Measurements from ENCODE around the gene EIF6.
"Not testable (repeated sequence)": the region's sequence is repeated elsewhere in the genome, so short reads cannot be mapped to it uniquely, and the experiment has no call there.

EIF6 gene

DNA sequence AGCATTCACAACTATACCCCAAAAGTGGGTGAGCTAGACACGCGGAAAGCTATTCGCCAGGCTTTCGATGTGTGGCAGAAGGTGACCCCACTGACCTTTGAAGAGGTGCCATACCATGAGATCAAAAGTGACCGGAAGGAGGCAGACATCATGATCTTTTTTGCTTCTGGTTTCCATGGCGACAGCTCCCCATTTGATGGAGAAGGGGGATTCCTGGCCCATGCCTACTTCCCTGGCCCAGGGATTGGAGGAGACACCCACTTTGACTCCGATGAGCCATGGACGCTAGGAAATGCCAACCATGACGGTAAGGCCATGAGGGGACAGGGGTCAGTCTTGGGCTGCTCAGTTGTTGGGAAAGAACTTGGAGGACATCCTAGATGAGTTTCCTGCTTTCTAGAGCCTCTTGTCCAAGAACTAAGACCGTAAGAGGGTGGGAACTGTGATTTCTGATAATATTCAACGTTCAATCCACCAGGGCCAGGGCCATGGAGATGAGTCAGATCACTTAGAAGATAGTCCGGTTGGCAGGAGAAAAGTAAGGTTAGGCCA lies 30.0 kb downstream of the EIF6 start:
- no peak for DNase-seq

DNA sequence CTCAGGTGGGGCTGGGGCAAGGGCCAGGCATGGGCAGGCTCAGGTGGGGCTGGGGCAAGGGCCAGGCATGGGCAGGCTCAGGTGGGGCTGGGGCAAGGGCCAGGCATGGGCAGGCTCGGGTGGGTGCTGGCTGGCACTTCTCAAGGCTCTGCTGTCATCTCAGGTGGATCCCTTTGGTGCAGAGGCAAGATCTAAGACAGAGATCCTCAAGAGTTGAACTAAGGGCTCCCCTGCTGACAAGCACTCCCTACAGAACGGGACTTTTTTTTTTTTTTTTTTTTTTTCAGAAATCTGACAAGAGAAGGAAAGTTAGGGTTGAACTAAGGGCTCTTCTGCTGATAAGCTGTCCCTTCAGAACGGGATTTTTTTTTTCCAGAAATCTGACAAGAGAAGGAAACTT lies 31.6 kb downstream of the EIF6 start:
- DNase-seq, result no peak

DNA sequence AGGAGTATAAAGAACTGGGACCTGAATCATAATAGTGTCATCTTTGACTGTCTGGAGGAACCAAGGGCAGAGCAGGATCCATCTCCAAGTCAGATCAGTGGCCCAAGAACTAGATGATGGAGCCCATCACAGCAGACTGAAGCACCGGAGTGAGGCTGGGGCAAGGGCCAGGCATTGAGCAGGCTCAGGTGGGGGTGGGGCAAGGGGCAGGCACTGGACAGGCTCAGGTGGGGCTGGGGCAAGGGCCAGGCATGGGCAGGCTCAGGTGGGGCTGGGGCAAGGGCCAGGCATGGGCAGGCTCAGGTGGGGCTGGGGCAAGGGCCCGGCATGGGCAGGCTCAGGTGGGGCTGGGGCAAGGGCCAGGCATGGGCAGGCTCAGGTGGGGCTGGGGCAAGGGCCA lies 32.0 kb downstream of the EIF6 start:
- not testable (repeated sequence) for DNase-seq

DNA sequence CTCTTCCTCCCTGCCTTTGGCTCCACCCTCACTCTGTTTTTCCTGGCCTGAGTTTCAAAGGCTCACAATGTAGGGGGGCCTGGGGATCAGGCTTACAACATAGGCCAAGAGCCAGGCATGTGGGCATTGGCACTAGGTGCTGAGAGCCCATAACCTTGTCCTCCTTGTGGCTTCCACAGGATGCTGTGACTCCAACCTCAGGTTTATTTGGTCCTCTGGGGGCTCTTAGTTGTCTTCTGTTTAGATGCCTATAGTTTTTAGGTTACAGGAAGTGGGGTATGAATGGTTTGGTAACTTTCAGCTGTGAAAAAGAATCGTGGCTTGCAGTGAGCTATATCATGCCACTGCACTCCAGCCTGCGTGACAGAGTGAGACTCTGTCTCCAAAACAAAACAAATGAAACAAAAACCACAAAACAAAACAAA lies 32.5 kb downstream of the EIF6 start:
- DNase-seq, result no peak

DNA sequence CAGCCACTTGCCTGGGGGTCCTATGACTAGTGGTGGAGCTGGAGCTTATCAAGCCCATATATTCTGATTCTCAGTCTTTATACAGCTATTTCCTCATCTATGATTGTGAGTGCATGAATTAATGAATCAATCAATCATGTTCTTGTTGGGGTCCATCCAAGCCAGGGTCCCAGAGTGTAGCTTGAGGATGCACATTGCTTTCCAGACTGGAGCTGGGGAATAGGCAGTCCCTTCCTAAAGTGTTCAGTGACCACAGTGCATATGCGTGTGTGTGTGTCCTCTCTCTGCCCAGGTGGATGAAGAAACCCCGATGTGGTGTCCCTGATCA lies 33.0 kb downstream of the EIF6 start:
- no peak for DNase-seq

DNA sequence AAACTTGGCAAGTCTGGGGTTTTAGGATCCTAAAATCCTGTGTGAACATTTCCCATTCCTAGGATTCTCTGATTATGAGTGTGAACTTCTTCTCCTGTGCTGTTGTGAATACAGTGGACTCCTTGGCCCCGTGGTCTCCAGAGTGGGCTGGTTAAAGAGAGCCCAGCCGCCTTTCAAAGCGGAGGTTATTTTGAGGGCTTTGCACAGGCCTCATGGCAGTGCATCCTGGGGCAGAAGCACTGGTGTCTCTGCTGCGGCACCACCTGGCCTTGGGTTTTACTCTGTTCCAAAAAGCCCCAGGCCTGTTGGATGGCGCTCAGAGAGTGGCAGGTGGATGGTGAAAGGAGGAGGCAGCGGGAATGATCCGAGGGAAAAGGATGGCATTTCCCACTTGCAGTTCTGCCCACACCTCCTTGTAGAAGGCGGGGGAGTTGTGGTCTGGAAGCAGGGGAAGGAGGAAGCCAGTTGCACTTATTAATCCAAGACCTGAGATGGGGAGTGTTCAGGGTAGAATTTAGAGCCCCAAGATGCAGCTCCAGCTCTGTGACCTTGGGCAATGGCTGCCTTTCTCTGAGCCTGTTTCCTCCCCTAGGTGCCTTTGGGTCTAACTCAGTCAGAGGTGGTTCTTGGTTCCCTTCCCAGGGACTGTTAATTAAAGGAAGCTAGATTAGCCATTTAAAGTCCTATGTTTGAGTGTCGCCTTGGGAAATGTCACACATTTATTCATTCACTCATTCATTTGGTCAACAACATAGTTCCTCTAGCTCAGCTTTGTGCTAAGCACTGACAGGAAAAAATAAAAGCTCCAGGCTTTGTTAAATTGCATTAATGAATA lies 35.7 kb downstream of the EIF6 start:
- DNase-seq, result no peak

DNA sequence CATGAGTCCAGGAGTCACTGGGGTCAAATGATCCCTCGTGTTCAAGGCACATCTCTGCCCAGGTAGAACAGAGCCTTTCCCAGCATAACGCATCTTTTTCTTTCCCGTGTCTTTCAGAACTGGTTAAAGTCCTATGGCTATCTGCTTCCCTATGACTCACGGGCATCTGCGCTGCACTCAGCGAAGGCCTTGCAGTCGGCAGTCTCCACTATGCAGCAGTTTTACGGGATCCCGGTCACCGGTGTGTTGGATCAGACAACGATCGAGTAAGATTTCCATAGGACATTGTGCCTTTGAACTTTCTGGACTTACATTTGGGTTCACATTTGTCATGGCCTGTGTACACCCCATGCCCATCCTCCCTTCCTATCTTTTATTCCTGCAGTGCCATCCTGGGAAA lies 37.8 kb downstream of the EIF6 start:
- no peak for DNase-seq

DNA sequence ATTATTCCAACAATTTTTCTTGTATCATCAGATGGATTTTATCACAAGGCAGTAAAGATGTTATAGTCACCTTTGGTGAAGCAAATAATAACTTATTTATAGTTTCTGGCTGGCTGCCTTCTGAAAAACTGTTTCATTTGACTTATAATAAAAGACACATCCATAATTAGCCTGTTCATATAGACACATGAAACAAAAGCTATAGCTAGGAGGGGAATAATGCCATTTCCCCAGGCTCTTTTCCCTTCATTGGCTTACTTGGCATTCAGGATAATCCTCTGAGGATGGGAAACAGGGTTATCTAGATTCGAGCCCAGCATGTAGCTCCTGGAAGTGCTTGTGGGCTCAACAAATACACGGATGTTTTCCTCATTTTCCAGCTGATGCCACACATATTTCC lies 40.6 kb downstream of the EIF6 start:
- no peak for DNase-seq

DNA sequence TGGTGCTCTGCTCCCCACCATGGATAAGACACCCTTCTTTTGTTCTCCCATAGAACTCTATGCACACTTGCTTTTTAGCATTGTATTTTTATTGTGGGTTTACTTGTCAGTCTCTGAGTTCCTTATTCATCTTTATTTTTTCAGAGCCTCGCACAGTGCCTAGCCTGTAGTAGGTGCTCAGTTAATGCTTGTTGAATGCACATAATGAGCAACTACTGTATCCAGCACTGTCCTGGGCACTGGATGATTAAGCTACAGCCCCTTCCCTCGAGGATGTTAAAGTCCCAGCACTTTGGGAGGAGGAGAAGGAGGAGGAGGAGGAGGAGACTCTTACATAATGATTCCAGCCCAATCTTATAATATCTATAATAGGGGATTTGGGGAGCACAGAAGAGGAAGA lies 41.3 kb downstream of the EIF6 start:
- no peak for DNase-seq

DNA sequence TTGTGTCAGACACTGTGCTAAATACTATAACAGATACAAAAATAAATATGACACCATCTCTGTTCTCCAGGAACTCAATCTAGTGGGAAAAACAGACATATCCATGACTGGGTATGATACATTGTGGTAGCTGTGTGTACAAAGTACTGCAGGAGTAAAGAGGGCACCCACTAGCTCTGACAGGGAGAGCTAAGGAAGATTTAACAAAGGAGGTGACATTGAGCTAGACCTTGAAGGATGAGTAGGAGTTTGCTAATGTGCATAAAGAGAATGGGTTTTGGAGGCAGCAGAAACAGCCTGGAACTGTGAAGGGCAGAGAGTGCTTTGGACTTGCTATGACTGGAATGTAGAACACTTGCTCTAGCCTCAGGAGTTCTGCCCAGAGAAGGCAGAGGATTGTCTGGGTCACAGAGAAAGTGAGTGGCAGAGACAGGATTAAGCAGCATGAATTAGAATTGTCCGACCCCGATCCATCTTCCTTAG lies 43.7 kb downstream of the EIF6 start:
- DNase-seq, result no peak

DNA sequence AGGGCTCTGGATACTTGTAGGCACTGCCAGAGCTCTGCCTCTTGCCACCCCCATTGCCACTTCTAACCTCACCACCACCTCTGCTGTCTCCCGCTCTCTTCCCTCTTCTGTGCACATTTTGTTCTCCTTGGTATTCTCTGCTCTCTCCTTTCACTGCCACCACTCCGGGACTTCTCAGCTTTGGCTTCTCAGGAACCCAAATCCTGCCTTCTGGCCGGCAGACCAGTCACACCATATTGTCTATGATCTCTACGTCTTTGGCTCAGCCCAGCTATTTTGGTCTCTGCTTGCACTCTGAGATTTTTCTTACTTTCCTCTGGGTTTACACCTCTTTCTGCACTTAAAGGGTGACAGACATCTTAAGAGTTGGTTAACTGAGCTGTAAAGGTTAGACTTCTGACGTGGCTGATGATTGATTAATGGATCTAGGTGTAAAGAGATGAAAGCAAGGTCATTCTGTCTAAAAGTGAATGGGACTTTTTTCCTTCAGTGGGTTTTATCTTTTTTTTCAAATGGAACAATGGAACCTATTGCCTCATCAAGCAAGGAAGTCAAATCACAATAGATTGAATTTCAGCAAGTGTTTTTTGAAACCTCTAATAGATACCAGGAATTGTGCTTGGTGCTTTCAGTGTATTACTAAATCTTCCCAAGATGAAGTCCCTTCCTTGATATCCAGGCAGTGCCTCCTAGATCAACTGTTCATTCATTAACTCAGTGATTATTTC lies 44.3 kb downstream of the EIF6 start:
- DNase-seq, result no peak

DNA sequence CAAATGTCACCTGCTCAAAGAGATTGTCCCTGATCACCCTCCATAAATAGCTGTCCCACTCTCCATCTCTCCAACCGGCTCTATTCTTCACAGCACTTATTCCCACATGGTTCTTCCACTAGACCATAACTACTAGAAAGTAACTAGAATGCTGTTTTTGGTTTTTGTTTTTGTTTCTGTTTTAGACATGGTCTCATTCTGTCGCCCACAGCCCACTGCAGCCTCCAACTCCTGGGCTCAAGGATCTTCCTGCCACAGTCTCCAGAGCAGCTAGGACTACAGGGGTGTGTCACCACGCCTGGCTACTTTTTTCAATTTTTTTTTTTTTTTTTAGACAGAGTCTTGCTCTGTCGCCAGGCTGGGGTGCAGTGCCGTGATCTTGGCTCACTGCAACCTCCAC lies 45.8 kb downstream of the EIF6 start:
- no peak for DNase-seq

DNA sequence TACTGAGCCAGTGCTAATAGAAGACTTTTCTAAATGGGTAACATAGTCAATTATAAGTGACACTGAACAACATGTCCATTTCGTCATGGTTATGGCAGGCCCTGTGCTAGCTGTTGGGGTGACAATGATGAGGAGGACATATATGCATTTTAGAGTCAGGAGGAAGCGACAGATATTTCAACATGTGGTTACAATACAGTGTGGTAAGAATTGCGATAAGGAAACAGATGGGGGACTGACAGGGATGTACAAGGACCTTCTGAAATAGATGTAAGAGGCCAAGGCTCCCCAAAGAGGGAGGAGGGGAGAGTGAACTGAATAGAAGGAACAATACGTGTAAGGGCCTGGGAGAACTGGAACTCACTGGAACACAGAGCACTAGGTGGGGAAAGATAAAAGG lies 46.4 kb downstream of the EIF6 start:
- DNase-seq, result no peak

DNA sequence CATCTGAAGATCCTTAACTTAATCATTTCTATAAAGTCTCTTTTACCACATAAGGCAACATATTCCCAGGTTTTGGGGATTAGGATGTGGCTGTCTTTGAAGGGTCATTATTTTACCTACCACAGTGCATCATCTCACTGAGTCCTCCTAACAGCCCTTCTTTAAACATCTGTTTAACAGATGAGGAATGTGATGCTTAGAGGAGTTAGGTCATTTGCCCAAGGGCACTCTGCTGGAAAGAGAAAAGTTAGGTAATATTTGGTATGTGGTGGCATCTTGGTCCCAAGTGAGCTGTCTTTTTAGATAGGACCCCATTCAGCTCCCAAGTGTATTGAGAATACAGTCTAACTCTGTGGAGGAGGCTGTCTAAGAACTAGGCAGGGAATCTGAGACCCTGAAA lies 47.1 kb downstream of the EIF6 start:
- no peak for DNase-seq

DNA sequence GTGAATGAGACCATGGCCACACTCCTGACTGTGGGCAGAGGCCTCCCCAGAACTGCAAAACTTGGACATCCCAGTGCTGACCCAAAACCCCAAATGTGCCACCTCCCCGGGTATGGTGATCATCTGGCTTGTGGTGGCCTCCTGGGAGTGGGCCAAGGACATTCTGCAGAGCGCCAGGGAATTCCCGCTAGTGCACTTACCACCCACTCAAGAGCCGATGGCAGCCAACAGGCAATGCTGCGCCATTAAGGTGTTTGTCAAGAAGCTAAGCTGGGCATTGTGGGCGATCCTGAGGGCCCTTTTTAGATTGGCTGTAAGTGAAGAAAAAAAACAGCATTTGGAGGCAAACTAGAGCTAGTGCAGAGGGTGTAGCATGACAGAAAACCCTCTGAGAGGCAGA lies 48.7 kb downstream of the EIF6 start:
- no peak for DNase-seq

DNA sequence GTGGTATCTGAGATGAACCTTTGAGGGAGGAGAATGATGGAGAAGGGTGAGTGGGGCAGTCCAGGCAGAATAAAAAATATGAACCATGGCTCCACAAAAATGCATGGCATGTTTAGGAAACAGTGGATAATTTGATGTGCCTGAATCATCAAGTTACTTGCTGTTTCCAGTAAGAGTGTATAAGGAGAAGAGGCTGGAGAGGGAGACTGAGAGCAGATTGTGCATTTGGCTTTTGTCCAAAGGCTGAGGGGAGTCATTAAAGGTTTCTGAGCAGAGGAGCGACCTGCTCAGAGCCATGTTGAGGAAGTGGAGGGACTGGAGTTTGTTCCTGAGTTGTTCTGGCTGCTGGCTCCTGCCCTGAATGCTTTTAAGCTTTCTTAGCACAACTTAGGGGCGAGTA lies 52.0 kb downstream of the EIF6 start:
- DNase-seq, result no peak

All from NCI-H1436 treated with DMSO at 0.1 percent for 48 hours (cell line).